ENCODE data around the gene ARHGAP19.

GRCh38 chr10:97334370-97335175 lies 42.1 kb upstream of the ARHGAP19 start, which contains the start of gene FRAT2:
- no peak for TF ChIP-seq CTCF (IDR thresholded peaks at IDR 0.05; ENCODE audit: low read length)
- TF ChIP-seq EZH2 (IDR thresholded peaks at IDR 0.05; ENCODE audit: borderline replicate concordance, low read length) = no peak
